GM12878 (cell line): ENCODE measurements around the gene ZNF804A.

Experiments
- CREB1 ChIP-seq: IDR thresholded peaks from 2 replicates; pipeline ENCODE4 v1.6.1; 2012; ENCODE audit warnings: low read depth, mild to moderate bottlenecking, inconsistent platforms
- CREM ChIP-seq: IDR thresholded peaks from 2 replicates; pipeline ENCODE4 v1.6.1; 2014; ENCODE audit warnings: antibody characterized with exemption, low read depth
- KDM1A ChIP-seq: fragments of 200-600 bp; sonication (generic); IDR thresholded peaks from 2 replicates; pipeline ENCODE4 v1.6.1; 2016; ENCODE audit warnings: borderline replicate concordance
- NFYB ChIP-seq: IDR thresholded peaks from 2 replicates; pipeline ENCODE4 v1.6.1; 2011; ENCODE audit warnings: low read depth, mild to moderate bottlenecking, low read length, improper control_type of control experiment, moderate library complexity; ENCODE audit not compliant: insufficient read depth
- POLR2A ChIP-seq: IDR thresholded peaks from 2 replicates; pipeline ENCODE4 v1.6.1; 2011; ENCODE audit warnings: low read depth, mild to moderate bottlenecking, low read length
- RFX5 ChIP-seq: IDR thresholded peaks from 2 replicates; pipeline ENCODE4 v1.6.1; 2011; ENCODE audit warnings: low read depth, low read length, improper control_type of control experiment
- TAF1 ChIP-seq: IDR thresholded peaks from 2 replicates; pipeline ENCODE4 v1.6.1; 2011; ENCODE audit warnings: mild to moderate bottlenecking, low read depth, low read length, borderline replicate concordance
- YY1 ChIP-seq: IDR thresholded peaks from 2 replicates; pipeline ENCODE4 v1.6.1; 2011; ENCODE audit warnings: low read depth, mild to moderate bottlenecking, low read length
- ZZZ3 ChIP-seq: IDR thresholded peaks from 2 replicates; pipeline ENCODE4 v1.6.1; 2011; ENCODE audit warnings: low read depth; ENCODE audit not compliant: control insufficient read depth, insufficient read length
- TF ChIP-seq, protein P1 (sequence below): IDR thresholded peaks from 2 replicates; pipeline ENCODE4 v1.6.1; 2011; ENCODE audit warnings: mild to moderate bottlenecking, low read depth, low read length, moderate library complexity; ENCODE audit not compliant: insufficient replicate concordance
- TF ChIP-seq, protein P2 (sequence below), 3 experiments: IDR thresholded peaks in 2 of 3; conservative IDR thresholded peaks in 1 of 3; 2 replicates each; pipeline ENCODE4 v1.5.1; 2011; ENCODE audit warnings: low read depth in 3 of 3, low read length in 3 of 3, mild to moderate bottlenecking in 3 of 3, control low read depth in 2 of 3, moderate library complexity in 2 of 3, inconsistent platforms in 1 of 3, mixed read lengths in 1 of 3; ENCODE audit not compliant: control insufficient read depth in 2 of 3, insufficient read depth in 1 of 3; ENCODE audit errors: extremely low read depth in 1 of 3
- TF ChIP-seq, protein P3 (sequence below): IDR thresholded peaks from 2 replicates; pipeline ENCODE4 v1.6.1; 2012; ENCODE audit warnings: low read depth, low read length, improper control_type of control experiment

GRCh38 chr2:184681642-184682321, 83.5 kb downstream of the ZNF804A start:
- TF ChIP-seq, protein P1, sequence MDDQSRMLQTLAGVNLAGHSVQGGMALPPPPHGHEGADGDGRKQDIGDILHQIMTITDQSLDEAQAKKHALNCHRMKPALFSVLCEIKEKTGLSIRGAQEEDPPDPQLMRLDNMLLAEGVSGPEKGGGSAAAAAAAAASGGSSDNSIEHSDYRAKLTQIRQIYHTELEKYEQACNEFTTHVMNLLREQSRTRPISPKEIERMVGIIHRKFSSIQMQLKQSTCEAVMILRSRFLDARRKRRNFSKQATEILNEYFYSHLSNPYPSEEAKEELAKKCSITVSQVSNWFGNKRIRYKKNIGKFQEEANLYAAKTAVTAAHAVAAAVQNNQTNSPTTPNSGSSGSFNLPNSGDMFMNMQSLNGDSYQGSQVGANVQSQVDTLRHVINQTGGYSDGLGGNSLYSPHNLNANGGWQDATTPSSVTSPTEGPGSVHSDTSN = no peak
- TF ChIP-seq ZZZ3 (no peak), POLR2A (no peak), YY1 (no peak), KDM1A (no peak), CREB1 (no peak), CREM (no peak), NFYB (no peak), RFX5 (no peak), TAF1 (no peak)
- TF ChIP-seq, protein P2, sequence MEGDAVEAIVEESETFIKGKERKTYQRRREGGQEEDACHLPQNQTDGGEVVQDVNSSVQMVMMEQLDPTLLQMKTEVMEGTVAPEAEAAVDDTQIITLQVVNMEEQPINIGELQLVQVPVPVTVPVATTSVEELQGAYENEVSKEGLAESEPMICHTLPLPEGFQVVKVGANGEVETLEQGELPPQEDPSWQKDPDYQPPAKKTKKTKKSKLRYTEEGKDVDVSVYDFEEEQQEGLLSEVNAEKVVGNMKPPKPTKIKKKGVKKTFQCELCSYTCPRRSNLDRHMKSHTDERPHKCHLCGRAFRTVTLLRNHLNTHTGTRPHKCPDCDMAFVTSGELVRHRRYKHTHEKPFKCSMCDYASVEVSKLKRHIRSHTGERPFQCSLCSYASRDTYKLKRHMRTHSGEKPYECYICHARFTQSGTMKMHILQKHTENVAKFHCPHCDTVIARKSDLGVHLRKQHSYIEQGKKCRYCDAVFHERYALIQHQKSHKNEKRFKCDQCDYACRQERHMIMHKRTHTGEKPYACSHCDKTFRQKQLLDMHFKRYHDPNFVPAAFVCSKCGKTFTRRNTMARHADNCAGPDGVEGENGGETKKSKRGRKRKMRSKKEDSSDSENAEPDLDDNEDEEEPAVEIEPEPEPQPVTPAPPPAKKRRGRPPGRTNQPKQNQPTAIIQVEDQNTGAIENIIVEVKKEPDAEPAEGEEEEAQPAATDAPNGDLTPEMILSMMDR (IDR thresholded peaks at IDR 0.05 in 2 of 3, conservative IDR thresholded peaks at IDR 0.05 in 1 of 3; ENCODE audit: control insufficient read depth in 2 of 3, extremely low read depth in 1 of 3, insufficient read depth in 1 of 3, low read depth in 3 of 3, low read length in 3 of 3) = no peak
- TF ChIP-seq, protein P3, sequence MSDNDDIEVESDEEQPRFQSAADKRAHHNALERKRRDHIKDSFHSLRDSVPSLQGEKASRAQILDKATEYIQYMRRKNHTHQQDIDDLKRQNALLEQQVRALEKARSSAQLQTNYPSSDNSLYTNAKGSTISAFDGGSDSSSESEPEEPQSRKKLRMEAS = no peak
